ENCODE results near the gene RAC2.

DNA sequence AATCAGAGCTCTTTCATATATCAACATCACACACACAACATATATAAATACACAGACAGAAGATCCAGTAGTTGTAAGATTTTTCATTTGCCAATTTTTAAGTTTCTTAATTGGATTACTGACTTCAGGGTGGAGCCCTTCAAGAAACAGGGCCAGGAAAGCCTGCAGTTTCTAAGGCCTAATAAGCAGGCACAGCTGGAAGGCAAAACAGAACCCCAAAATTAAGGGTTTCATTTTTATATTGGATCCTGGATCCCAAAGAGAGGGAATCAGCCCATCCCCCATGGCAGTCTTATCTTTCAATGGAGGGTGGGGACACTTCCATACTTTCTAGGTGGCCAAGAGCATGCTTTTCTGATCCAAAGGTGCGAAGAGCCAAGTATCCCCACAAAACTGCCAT lies 51.3 kb downstream of the RAC2 start:
- TF ChIP-seq, protein P1, sequence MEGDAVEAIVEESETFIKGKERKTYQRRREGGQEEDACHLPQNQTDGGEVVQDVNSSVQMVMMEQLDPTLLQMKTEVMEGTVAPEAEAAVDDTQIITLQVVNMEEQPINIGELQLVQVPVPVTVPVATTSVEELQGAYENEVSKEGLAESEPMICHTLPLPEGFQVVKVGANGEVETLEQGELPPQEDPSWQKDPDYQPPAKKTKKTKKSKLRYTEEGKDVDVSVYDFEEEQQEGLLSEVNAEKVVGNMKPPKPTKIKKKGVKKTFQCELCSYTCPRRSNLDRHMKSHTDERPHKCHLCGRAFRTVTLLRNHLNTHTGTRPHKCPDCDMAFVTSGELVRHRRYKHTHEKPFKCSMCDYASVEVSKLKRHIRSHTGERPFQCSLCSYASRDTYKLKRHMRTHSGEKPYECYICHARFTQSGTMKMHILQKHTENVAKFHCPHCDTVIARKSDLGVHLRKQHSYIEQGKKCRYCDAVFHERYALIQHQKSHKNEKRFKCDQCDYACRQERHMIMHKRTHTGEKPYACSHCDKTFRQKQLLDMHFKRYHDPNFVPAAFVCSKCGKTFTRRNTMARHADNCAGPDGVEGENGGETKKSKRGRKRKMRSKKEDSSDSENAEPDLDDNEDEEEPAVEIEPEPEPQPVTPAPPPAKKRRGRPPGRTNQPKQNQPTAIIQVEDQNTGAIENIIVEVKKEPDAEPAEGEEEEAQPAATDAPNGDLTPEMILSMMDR (IDR thresholded peaks at IDR 0.05; ENCODE audit: low read length): no peak
- TF ChIP-seq EZH2 (optimal IDR thresholded peaks at IDR 0.05; ENCODE audit: low read depth, low read length): no peak

Measured in MM.1S (cell line).